GM12864 (cell line): ENCODE measurements around the gene PERP.

ENCODE experiments used
- DNase-seq: peaks from one replicate; pipeline ENCODE4 v3.0.0-alpha.2; 2011; ENCODE audit warnings: low read depth
- H3K4me3 ChIP-seq: 2 replicates; pipeline ENCODE4 v1.5.1; 2011; ENCODE audit warnings: mild to moderate bottlenecking, low read depth, low read length, control low read depth
- CTCF ChIP-seq: IDR thresholded peaks from 2 replicates; pipeline ENCODE4 v1.5.1; 2011; ENCODE audit warnings: low read depth, mild to moderate bottlenecking, moderate library complexity, low read length, control low read depth, inconsistent platforms; ENCODE audit errors: missing control alignments

PERP gene

GRCh38 chr6:138052783-138053182 is 54.4 kb downstream of the PERP start:
- TF ChIP-seq CTCF = no peak
- H3K4me3 ChIP-seq = no peak overlapping the region
- no peak for DNase-seq

- H3K4me3 ChIP-seq = no peak overlapping the region
These were observed 62.2 kb downstream of the PERP start for GRCh38 chr6:138044972-138045371.

GRCh38 chr6:138044458-138044857 is 62.8 kb downstream of the PERP start:
- no peak for TF ChIP-seq CTCF
- no peak for DNase-seq

More at GRCh38 chr6:138044972-138045371, 62.2 kb downstream of the PERP start:
- DNase-seq = no peak
- no peak for TF ChIP-seq CTCF

More at GRCh38 chr6:138044458-138044857, 62.8 kb downstream of the PERP start:
- H3K4me3 ChIP-seq = no peak overlapping the region
